NOMO-1 treated with dmso at 0.1 percent for 144 hours (cell line): ENCODE measurements around the gene TMEM131.
"Not testable (repeated sequence)": the region's sequence is repeated elsewhere in the genome, so short reads cannot be mapped to it uniquely, and the experiment has no call there.

Experiments used
- DNase-seq: peaks from one replicate; lab custom pipeline; 2025; ENCODE audit not compliant: unreplicated experiment; lab: John Stamatoyannopoulos, UW

Gene TMEM131

DNA sequence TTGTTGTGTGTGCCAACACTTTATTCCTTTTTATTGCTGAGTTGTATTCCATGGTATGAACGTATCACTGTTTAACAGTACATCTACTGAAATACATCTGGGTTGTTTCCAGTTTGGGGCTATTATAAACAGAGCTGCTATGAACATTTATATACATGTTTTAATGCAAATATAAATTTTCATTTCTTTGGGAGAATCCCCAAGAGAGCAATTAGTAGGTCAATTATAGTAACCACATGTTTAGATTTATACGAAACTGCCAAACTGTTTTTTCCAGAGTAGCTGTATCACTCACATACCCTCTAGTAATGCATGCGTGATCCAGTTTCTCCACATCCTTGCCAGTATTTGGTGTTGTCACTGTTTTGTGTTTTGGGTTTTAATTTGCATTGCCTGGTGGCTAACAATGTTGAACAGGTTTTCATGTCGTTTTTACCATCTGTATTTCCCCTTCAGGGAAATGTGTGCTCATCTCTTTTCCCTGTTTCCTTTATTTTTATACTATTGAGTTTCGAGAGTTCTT, 81.0 kb downstream of the TMEM131 start:
- no peak for DNase-seq

DNA sequence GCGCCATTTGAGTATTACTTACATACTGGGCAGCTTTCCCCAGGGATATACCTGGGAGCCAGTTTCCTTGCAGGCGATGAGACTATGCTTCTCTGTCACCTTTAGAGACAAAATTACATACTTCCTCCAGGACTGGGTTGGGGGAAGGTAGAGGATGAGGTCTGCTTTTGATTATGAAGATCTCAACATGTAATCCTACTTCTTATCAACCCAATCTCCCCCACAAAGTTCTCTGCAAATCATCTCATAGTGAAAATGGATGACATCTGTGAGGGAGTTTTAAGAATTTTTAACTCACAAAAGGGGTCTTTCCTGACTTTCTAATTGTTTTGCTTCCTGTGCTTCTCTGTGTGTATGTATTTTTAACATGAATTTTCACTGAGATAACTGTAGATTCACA, 81.9 kb downstream of the TMEM131 start:
- no peak for DNase-seq

DNA sequence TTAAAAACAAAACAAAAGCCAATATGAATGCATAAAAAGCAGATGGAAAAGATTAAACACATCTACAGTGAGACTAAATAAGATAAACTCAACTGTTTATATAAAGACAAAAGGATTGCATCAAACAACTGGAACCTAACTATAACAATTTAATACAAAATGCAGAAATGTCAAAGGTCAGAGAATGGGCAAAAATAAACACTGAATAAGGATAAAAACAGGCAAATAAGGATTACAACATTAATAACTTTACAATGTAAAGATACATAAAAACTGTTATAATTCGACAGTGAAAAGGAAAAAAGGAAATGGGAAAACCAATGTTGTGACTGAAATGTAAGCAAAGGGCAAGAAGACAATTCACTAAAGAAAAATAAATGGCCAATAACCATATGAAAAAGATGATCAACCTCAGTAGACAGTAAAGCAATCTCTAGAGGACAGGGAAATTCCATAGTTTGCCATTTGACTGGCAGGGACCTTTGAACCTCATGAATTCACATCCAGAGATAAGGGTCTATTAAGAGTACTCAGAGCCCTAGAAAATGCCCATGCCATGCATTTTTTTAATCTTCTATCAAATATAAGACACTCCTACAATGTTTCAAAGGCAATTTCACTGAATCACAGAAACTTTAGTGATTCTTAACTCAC, 83.7 kb downstream of the TMEM131 start:
- DNase-seq, result no peak

DNA sequence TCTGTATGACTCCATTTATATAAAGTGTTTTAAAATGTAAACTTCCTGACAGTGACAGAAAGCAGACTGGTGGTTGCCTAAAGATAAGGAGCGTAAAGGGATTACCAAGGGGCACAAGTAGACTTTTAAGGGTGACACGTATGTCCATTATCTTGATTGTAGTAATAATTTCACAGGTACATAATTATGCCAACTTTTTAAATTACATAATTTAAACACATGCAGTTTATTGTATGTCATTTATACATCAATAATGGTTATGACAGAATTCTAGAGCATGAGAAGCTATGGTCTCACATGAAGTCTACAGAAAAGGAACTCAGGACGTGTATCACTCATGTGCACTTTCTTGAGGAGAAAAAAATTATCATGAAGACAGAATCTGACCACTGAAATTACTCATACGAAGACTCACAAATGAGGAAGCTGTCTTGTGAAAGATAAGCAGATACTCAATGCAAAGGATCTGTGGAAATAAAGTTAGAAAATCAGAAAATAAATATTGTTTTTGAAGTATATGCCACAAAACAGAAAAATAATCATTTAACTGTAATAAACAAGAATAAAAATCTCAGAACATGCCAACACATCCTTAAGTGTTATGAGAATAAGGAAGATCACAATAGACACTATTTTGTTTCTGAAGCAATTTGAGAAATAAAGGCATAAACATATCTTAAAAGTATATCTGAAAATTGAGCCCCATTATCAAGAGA, 84.4 kb downstream of the TMEM131 start:
- no peak for DNase-seq

DNA sequence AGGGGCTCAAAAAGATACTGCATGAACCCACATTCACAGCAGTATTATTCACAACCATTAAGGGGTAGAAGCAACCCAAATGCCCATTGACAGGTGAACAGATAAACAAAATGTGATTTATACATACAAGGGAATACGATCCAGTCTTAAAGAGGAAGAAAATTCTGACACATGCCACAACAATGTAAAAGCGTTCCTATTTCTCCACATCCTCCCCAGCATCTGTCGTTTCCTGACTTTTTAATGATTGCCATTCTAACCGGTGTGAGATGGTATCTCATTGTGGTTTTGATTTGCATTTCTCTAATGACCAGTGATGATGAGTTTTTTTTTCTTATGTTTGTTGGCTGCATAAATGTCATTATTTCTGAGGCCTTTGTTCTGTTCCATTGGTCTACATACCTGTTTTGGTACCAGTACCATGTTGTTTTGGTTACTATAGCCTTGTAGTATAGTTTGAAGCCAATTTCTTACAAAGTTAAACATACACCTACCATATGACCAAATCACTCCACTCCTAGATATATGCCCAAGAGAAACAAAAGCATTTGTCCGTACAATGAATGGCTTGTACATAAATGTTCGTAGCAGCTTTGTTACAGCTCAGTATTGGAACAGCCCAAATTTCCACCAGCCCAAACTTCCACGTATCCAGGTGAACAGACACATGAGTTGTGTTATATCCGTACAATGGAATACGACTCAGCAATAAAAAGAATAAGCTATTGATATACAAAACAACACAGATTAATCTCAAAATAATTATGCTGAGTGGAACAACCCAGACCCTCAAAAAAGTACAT, 85.1 kb downstream of the TMEM131 start:
- no peak for DNase-seq

DNA sequence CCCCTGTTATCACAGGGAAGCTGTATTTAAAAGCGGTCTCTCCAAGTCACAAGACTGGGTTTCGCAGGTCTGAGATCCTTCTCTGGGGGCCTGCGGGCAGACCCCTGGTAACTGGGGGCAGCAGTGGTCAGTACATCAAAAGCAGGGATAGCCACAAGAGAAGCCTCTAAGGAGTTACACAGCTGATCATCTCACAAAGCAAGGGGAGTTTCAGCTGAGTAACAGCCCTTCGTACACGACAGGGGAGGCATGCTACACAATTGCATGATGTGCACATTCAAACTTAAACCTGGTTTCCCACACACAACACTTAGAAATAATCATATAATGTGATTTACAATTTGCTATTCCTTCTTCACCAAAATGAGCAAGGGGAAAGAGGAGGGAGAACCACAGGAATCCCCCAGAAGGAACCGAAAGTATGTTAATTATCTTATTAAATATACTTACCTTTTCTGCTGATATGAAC, 87.5 kb downstream of the TMEM131 start:
- DNase-seq, result no peak

DNA sequence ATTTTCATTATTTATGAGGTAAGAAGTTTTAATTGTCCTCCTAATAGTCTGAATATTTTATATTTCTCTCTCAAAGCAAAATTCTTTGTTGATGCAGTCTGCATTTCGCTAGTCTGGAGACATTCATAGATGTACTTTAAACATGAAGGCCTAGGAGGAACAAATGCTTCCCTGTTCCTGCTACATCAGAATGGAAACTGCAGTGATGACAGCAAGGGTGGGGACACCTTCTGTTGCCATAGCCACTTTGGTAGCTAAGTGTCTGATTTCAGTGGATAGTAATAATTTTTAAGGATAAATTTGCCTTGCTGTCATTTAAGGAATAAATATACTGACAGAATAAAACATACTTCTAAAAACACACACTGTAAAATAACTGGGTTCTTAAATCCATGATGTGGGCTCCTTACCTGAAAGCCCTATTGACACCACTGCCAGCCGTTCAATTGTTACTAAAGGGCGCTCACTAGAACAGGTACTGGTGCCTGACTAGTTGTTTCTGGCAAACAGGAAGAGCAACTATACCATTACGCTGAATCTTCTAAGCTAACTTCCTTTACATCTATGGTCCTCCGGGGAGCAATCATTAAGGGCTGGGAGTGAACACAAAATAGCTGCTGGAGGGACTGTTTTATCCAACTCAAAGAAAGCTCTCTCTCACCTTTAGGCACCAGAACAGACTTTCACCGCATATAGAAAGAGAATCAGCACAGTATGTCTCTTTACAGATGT, 88.2 kb downstream of the TMEM131 start:
- no peak for DNase-seq

DNA sequence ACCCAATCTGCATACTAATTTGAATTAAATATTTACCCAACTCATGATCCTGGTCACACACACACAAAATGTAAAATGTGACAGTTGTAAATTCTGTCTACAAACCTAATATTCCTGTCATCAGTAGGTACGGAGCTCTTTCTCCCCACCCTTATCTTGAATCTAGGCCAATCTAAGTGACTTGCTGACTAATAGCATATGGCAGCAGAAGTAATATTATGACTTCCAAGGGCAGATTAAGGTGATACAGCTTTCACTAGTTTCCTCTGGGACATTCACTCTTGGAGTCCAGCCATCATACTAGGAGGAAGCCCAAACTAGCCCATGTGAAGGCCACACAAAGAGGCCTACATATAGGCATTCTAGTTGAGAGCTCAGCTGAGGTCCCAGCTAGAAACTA, 89.4 kb downstream of the TMEM131 start:
- DNase-seq, result no peak

DNA sequence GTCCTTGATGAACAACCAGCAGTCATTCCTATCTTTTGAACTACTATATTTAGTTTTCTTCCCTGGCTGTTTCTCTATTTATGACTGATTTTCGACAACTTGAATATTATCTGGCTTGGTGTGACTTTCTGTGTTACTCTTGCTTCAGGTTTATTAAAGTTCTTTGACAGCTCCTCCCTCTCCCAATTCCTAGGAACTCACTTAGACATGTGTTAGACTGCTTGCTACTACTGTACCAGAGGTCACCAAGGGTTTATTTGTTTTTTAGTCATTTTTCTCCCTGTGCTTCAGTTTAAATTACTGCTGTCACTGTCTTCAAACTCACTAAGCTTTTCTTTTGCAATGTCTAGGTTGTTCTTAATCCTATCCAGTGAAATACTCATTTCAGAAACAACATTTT, 90.5 kb downstream of the TMEM131 start:
- DNase-seq, result no peak

DNA sequence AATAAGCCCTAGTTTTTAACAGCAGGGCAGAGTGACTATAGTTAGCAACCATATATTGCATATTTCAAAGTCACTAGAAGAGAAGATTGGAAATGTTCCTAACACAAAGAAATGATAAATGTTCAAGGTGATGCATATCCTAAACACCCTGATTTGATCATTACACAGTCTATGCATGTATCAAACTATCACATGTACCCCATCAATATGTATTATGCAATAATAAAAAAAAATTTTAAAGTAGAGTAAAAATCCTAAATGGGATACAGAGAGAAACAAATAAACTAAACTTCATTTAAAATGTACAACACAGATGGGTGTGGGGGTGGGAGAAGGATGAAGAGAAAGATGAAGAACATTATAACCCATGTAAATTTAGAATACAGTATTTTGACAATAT, 93.9 kb downstream of the TMEM131 start:
- no peak for DNase-seq

DNA sequence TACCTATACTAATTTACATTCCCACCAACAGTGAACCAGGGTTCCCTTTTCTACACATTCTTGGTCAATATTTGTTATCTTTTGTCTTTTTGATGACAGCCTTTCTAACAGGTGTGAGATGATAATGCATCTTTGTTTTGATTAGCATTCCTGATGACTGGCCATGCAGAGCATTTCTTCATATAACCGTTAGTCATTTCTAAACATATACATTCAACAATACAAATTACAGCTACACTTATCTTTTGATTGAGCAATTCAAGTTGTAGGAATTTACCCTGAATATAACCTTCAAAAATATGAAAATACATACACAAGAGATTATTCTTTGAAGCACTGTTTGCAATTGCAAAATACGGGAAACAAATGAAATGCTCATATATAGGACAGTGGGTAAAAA, 94.9 kb downstream of the TMEM131 start:
- DNase-seq, result no peak

DNA sequence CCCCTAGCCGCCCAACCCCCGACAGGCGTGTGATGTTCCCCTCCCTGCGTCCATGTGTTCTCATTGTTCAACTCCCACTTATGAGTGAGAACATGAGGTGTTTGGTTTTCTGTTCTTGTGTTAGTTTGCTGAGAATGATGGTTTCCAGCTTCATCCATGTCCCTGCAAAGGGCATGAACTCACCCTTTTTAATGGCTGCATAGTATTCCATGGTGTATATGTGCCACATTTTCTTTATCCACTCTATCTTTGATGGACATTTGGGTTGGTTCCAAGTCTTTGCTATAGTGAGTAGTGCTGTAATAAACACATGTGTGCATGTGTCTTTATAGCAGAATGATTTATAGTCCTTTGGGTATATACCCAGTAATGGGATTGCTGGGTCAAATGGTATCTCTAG, 102.7 kb downstream of the TMEM131 start:
- DNase-seq, result not testable (repeated sequence)

DNA sequence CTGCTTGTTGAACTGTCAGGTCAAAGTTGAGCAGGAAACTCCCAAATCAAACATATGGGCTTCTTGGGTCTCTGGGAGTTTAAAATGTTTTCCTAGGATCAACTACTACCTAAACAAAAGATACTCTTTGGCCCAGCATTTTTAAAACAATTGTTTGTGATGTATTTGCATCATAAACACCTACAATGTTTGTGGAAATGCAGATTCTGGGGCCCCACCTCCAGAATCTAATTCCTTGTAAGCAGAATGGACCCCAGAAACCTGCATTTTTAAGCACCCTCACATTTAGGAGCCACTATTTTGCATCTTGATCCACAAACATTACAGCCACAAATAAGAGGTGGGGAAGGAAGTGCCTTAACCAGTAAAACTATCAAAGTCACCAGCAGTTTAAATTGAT, 104.1 kb downstream of the TMEM131 start:
- DNase-seq, result no peak

DNA sequence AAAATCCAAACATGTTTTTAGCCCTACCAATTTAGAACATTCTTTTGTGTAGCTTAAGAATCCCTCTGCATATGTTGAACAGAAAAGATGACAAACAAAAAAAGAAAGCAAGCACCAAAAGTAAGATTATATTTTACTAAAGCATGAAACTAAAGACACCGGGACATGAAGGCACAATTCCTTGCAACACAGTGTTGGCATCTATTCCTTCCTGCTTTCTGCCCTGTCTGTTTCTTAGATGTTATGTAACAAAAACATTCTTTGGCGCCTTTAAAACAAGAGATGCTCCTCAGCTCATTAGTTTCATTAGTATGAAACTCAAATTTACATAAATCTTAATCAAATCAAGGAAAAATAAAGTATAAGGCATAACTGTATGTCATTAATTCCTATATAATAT, 106.6 kb downstream of the TMEM131 start:
- DNase-seq, result no peak

DNA sequence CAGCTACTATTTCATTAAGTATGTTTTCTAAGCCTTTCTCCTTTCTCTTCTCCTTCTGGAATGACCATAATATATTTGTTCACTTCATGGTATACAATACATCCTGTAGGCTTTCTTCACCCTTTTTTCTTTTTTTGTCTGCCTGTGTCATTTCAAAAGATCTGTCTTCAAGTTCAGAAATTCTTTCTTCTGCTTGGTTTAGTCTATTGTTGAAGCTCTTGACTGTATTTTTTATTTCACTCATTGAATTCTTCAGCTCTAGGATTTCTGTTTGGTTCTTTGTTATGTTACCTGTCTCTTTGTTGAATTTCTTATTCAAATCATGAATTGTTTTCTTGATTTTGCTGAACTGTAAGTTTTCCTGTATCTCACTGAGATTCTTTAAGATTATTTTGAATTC, 109.9 kb downstream of the TMEM131 start:
- DNase-seq, result no peak

DNA sequence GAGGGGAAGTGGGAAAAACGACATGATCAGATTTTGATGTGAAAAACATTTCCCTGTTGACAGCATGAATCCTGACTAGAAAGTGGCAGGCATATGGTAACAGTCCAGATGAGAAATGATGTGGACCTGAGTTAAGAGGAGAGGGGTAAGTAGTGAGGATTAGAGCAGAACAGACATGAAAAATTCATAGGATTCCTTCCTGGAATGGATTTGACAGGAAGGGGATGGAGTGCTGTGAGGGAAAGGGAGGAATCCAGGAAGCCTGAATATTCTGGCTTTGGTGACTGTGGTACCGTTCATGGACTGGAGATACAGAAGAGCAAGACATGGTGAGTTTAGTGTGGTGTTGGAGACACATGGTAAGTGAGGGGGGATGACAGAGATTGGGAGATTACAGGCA, 115.4 kb downstream of the TMEM131 start:
- DNase-seq, result no peak

DNA sequence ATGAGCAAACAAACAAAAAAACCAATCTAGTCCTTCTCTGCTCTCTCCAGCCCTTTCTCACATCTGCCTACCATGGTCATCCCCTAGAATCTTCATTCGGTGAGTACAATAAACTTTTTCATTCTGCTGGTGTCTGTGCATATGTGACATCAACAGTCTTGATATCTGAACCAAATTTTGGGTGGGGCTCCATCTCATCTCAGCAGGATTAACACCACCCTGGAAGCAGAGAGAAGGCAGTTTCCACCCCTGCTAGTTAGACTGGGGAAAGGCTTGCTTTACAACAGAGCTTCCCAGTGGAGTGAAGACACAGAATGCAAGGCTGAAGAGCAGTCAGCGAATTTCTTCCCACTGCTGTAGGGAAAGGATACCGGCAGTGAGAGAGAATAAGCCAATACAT, 116.9 kb downstream of the TMEM131 start:
- DNase-seq, result no peak

DNA sequence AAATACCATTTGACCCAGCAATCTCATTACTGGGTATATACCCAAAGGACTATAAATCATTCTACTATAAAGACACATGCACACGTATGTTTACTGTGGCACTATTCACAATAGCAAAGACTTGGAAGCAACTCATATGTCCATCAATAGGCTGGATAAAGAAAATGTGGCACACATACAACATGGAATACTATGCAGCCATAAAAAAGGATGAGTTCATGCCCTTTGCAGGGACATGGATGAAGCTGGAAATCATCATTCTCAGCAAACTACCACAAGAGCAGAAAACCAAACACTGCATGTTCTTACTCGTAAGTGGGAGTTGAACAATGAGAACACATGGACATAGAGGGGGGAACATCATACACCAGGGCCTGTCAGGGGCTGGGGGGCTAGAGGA, 117.4 kb downstream of the TMEM131 start:
- DNase-seq, result not testable (repeated sequence)

DNA sequence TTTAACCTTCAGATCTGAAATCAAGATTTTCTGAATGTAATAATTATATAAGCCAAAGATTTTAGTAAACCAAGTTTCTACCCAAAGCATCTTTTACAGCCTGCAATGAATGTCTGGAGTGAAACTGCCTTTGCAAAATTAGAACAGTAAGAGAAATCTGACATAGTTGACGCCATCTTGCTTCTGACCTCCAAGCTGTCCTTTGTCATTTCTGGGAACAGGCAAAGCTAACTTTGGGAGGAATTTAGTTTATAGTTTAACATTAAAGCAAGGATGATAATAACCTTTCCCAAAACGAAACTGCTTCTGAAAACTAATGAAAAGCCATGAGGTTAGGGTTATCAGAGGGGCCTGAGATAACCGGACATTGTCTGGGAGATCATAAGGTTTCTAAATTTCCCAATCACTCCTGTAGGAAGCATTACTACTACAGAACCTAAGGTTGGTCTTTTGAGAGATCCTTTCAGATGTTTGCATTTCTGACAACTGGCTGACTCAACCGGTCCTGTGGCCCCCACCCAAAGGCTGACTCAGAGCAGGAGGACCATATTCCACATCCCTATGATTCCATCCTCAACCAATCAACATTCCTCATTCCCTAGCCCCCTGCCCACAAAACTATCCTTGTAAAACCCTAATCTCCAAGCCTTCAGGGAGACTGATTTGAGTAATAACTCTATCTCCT, 124.5 kb downstream of the TMEM131 start:
- DNase-seq, result no peak

DNA sequence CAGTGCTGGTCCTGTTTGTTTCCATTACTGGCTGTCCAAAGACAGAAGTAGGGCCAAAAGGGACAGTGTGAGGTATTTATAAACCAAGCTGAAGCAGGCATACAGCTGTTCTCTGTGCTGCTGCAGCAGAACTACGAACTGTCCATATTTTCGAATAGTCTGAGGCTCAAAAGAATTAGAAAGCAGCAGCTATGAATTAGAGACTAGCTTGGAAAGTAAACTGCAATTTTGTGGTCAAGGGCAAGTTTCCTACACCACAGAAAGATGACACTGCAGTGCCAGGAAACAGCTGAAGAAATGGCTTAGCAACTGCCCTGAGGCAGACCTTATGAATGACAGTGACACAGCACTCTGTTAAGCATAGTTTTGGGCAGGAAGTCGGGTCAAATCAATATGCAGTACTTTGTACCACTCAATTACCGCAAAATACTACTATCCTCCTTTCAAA, 125.3 kb downstream of the TMEM131 start:
- DNase-seq, result peak; percentile 91
